NCI-H2081 treated with DMSO at 0.1 percent for 48 hours (cell line): ENCODE measurements around the gene ITFG1.
A peak's percentile ranks its signal among the peaks of the same experiment; 100 is the strongest.
"Not testable (repeated sequence)": the region's sequence is repeated elsewhere in the genome, so short reads cannot be mapped to it uniquely, and the experiment has no call there.

Source experiments
- DNase-seq: peaks from one replicate; lab custom pipeline; 2025; lab: John Stamatoyannopoulos, UW

Gene ITFG1

GRCh38 chr16:47150067-47150466 is 310.8 kb downstream of the ITFG1 start:
- no peak for DNase-seq

GRCh38 chr16:47144559-47144877 is 316.3 kb downstream of the ITFG1 start:
- no peak for DNase-seq

- no peak for DNase-seq
Observed at GRCh38 chr16:47143677-47144558, 316.9 kb downstream of the ITFG1 start, which contains the start of gene NETO2. TSS of gene NETO2 (minus strand) at chr16:47143945. CDS start at chr16:47143612, 333 bp downstream.

- DNase-seq, result no peak
Observed at GRCh38 chr16:47142821-47143676, 317.8 kb downstream of the ITFG1 start.

GRCh38 chr16:47142486-47142820 is 318.4 kb downstream of the ITFG1 start:
- no peak for DNase-seq

- peak; percentile 50 for DNase-seq
Observed at GRCh38 chr16:47141773-47142485, 318.9 kb downstream of the ITFG1 start.

- DNase-seq, result no peak
Observed at GRCh38 chr16:47140686-47141085, 320.2 kb downstream of the ITFG1 start.

- DNase-seq, result no peak
Observed at GRCh38 chr16:47139561-47140185, 321.2 kb downstream of the ITFG1 start.

- DNase-seq, result not testable (repeated sequence)
Observed at GRCh38 chr16:47137925-47138324, 322.9 kb downstream of the ITFG1 start.

- DNase-seq, result no peak
Observed at GRCh38 chr16:47136099-47136842, 324.6 kb downstream of the ITFG1 start.

- DNase-seq, result no peak
Observed at GRCh38 chr16:47134550-47134949, 326.3 kb downstream of the ITFG1 start.

GRCh38 chr16:47132308-47132707 is 328.6 kb downstream of the ITFG1 start:
- DNase-seq, result no peak

GRCh38 chr16:47129755-47130435 is 331.0 kb downstream of the ITFG1 start:
- DNase-seq, result no peak

- no peak for DNase-seq
Observed at GRCh38 chr16:47127541-47127940, 333.3 kb downstream of the ITFG1 start.

GRCh38 chr16:47125757-47126156 is 335.1 kb downstream of the ITFG1 start:
- no peak for DNase-seq

- DNase-seq, result no peak
Observed at GRCh38 chr16:47113130-47113529, 347.7 kb downstream of the ITFG1 start.

- DNase-seq, result no peak
Observed at GRCh38 chr16:47110939-47111338, 349.9 kb downstream of the ITFG1 start.

- no peak for DNase-seq
Observed at GRCh38 chr16:47109361-47109760, 351.5 kb downstream of the ITFG1 start.
